Vagina (tissue), 2 donors: ENCODE data around the gene SPATA25.

Source experiments
- POLR2A ChIP-seq, 2 donors: fragments of 450-650 bp; IDR thresholded peaks; one replicate each; pipeline ENCODE4 v1.6.1; 2017; ENCODE audit warnings: antibody characterized with exemption in 2 of 2, mild to moderate bottlenecking in 2 of 2, moderate library complexity in 2 of 2
- POLR2AphosphoS5 ChIP-seq, 2 donors: sonication (generic); formaldehyde crosslinking; IDR thresholded peaks; one replicate each; pipeline ENCODE4 v1.9.0; 2017; ENCODE audit warnings: antibody characterized with exemption in 2 of 2, mild to moderate bottlenecking in 2 of 2, low read depth in 1 of 2; ENCODE audit not compliant: insufficient read depth in 1 of 2
- TF ChIP-seq, protein P1 (sequence below), 3 experiments: fragments of 450-650 bp in 2 of 3; fragments of 200-600 bp in 1 of 3; sonication (generic) in 1 of 3; IDR thresholded peaks; one replicate each; pipeline ENCODE4 v1.5.1; 2017 to 2019; ENCODE audit warnings: antibody characterized with exemption in 3 of 3, mild to moderate bottlenecking in 2 of 3, moderate library complexity in 2 of 3

DNA sequence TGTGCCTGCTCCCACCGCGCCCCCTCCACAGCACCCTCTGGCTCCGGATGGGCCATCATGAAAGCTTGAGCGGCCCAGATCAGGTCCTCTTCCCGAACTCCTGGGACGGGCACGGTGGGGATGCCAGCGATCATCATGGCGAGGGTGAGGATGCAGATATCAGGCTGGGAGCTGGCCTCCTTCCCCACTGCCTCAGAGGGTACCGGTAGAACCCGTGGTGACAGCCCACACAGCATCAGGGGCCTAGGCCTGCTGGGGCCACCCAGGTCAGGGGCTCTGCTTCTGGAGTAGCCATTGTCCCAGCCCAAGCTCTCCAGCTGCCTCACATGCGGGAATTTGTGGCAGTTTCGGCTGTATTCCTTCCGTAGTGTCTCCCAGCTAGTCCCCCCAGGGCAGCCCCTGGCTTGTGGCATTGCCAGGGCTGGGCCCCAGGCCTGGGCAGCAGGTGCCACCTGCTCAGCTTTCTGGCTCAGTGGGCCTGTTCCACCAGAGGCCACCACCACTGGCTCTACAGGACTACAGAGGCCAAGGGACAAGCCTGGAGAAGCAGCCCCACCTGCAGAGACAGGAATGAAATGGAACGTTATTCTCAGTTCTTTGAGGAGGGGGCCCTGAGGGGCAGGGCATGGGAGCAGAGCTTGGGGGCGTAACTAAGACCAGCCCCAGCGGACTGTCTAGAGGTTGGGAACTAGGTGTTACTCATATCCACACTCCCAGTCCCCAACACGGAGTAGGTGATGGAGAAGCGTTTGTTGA lies 654 bp downstream of the SPATA25 start:
- no peak for TF ChIP-seq POLR2AphosphoS5 (IDR thresholded peaks at IDR 0.05; ENCODE audit: insufficient read depth in 1 of 2, low read depth in 1 of 2)
- TF ChIP-seq, protein P1, sequence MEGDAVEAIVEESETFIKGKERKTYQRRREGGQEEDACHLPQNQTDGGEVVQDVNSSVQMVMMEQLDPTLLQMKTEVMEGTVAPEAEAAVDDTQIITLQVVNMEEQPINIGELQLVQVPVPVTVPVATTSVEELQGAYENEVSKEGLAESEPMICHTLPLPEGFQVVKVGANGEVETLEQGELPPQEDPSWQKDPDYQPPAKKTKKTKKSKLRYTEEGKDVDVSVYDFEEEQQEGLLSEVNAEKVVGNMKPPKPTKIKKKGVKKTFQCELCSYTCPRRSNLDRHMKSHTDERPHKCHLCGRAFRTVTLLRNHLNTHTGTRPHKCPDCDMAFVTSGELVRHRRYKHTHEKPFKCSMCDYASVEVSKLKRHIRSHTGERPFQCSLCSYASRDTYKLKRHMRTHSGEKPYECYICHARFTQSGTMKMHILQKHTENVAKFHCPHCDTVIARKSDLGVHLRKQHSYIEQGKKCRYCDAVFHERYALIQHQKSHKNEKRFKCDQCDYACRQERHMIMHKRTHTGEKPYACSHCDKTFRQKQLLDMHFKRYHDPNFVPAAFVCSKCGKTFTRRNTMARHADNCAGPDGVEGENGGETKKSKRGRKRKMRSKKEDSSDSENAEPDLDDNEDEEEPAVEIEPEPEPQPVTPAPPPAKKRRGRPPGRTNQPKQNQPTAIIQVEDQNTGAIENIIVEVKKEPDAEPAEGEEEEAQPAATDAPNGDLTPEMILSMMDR (IDR thresholded peaks at IDR 0.05): no peak
- TF ChIP-seq POLR2A (IDR thresholded peaks at IDR 0.05): no peak
